HG03342 (cell line): ENCODE data around the gene SYNPO2L.
"Not testable (repeated sequence)": the region's sequence is repeated elsewhere in the genome, so short reads cannot be mapped to it uniquely, and the experiment has no call there.

Experiments
- ATAC-seq: cut with Tn5 transposase; IDR thresholded peaks from one replicate; pipeline ENCODE4 v1.9.1; 2021; ENCODE audit warnings: mild to moderate bottlenecking, moderate library complexity; ENCODE audit not compliant: unreplicated experiment

The SYNPO2L gene

DNA sequence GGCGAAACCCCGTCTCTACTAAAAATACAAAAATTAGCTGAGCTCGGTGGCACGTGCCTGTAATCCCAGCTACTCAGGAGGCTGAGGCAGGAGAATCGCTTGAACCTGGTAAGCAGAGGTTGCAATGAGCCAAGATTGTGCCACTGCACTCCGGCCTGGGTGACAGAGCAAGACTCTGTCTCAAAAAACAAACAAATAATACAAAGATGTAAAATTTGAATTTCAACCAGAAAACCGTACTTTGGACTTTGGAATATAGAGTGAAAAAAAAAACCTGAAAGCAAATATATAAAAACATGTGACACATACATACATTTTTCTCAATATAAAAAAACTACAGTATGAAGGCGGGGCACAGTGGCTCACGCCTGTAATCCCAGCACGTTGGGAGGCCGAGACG lies 34.9 kb downstream of the SYNPO2L start:
- not testable (repeated sequence) for ATAC-seq

DNA sequence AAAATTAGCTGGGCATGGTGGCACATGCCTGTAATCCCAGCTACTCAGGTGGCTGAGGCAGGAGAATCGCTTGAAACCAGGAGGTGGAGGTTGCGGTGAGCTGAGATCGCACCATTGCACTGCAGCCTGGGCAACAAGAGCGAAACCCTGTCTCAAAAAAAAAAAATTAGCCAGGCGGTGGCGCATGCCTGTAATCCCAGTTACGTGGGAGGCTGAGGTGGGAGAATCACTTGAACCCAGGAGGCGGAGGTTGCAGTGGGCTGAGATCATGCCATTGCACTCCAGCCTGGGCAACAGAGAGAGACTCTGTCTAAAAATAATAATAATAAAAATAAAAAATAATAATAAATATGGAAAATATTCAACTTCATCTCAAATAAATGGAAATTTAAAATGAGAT lies 38.7 kb downstream of the SYNPO2L start:
- ATAC-seq, result not testable (repeated sequence)

DNA sequence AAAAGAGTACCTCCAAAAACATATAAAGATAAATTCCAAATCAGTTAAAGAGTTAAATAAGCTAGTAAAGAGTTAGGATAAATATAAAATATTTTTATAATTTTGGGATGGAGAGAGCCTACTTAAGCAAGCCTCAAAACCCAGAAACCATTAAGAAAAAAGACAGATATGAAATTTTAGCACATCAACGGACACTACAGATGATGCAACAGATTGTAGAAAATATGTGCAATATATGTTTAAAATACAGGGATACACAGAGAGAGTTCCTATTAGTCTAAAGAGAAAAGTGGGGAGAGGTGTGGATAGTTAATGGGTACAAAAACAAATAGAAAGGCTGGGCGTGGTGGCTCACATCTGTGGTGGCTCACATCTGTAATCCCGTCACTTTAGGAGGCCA lies 41.1 kb downstream of the SYNPO2L start:
- no peak for ATAC-seq

DNA sequence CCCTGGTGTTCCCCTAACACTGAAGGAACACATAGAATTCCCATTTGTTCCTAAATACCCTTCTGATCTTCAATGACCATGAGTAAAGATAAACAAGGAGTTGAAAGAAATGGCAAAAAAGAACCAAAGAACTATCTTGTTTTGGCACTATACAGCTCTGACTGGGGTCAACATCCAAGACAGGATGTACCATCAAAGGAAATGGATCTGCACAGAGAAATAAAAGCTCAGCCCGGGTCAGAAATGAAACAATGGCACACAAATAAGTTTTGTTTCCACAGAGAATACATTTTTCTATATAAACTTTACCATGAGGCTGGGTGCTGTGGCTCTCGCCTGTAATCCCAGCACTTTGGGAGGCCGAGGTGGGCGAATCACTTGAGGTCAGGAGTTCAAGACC lies 46.7 kb downstream of the SYNPO2L start:
- ATAC-seq, result no peak

DNA sequence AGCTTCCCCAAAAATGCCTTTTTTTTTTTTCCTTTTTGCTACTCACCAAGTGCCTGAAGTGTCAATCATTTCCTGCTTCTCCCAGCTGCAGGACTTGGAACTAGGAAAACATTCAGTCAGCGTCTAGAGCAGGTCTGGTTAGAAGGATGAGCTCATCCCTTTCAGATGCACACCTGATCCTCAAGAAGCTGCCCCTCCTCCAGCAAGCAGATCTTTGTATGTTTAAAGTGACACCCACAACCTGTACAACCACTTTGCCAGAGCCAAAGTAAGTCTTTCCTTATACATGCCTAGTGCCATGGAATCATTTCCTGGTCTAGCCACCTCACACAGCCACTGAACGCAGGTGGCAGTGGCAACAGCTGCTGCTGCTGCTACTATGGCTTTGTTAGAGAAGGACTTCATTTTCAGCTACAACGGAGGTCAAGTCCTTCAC lies 54.3 kb downstream of the SYNPO2L start:
- no peak for ATAC-seq

DNA sequence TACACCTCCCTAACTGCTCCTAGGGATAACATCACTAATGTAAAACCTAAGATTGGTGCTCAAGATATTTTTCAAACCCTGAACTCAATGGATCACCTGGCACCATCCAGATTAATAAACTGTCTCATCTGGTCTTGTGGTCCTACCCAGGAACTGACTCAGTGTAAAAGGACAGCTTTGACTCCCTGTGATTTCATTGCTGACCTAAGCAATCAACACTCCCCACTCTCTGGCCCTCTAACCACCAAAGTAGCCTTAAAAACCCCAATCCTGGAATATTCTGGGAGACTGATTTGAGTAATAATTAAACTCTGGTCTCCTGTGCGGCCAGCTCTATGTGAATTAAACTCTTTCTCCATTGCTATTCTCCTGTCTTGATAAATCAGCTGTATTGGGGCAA lies 58.5 kb downstream of the SYNPO2L start:
- ATAC-seq, result no peak
